Activated CD4-positive, alpha-beta memory T cell treated with anti-CD3 and anti-CD28 coated beads, Interleukin-2, amount 10 ng/mL, durations not matched to agents 7 days and 5 days (primary cell): ENCODE results near the gene TPP2. TPM values are rescaled to one million over a fixed set of nuclear protein-coding genes. Genes with fewer than 3 reads are reported as not detected.

Experiments
- CTCF ChIA-PET: fragments of 350-600 bp; sonication (Branson Sonifier 250); formaldehyde crosslinking; loops from one replicate; lab custom pipeline; 2021; ENCODE audit warnings: antibody characterized with exemption, inconsistent platforms; lab: Charles Lee
- POLR2A ChIA-PET: fragments of 350-600 bp; sonication (Branson Sonifier 250); formaldehyde crosslinking; loops from one replicate; lab custom pipeline; 2021; ENCODE audit warnings: antibody characterized with exemption; lab: Charles Lee
- DNase-seq: peaks from one replicate; pipeline ENCODE4 v3.0.0-alpha.2; 2020
- H3K27ac Mint-ChIP-seq: one replicate; pipeline ENCODE4 v1.8.0; 2021; ENCODE audit warnings: mild to moderate bottlenecking, mixed read lengths
- H3K27me3 Mint-ChIP-seq: one replicate; pipeline ENCODE4 v1.8.0; 2021; ENCODE audit warnings: mixed read lengths
- H3K36me3 Mint-ChIP-seq: one replicate; pipeline ENCODE4 v1.8.0; 2021; ENCODE audit warnings: low read depth, mixed read lengths
- H3K4me1 Mint-ChIP-seq: one replicate; pipeline ENCODE4 v1.8.0; 2021; ENCODE audit warnings: mixed read lengths
- H3K4me3 Mint-ChIP-seq: one replicate; pipeline ENCODE4 v1.8.0; 2021; ENCODE audit warnings: mild to moderate bottlenecking, mixed read lengths
- H3K9me3 Mint-ChIP-seq: one replicate; pipeline ENCODE4 v1.8.0; 2021; ENCODE audit warnings: mixed read lengths
- total RNA-seq, 2 experiments: library from RNA; stranded (reverse); gene quantifications; one replicate each; pipeline ENCODE4 v1.2.3, GENCODE V29; 2021

The TPP2 gene
- total RNA-seq, 2 experiments from 2014 or later, result 86.2 to 96.8 TPM

- DNase-seq, result no peak
- CTCF ChIA-PET, result interaction anchor here (1.0 kb wide), 1 partner anchor 38 kb away, joined by 4 read pairs; no protein-coding TSS in a partner anchor
- Mint-ChIP-seq H3K36me3 (peaks cover 2% of the 10 kb centered on the region), H3K9me3 (no peaks in the 10 kb centered on the region), H3K4me3 (no peak overlapping the region), H3K4me1 (peaks cover 26% of the 10 kb centered on the region), H3K27ac (no peak overlapping the region), H3K27me3 (peaks cover 3% of the 10 kb centered on the region)
- POLR2A ChIA-PET, result interaction anchor here (0.7 to 1.5 kb wide), 2 partner anchors 94 to 159 kb away, joined by 3 to 5 read pairs; no protein-coding TSS in a partner anchor
Measured at GRCh38 chr13:102686024-102686423, 89.2 kb downstream of the TPP2 start.

- H3K4me3 Mint-ChIP-seq, result no peak overlapping the region
- H3K36me3 Mint-ChIP-seq, result peaks cover under 1% of the 10 kb centered on the region
- no peak for DNase-seq
- peaks cover 18% of the 10 kb centered on the region for H3K4me1 Mint-ChIP-seq
- no peaks in the 10 kb centered on the region for H3K9me3 Mint-ChIP-seq
- CTCF ChIA-PET, result no interaction called here
- peaks cover 10% of the 10 kb centered on the region for H3K27me3 Mint-ChIP-seq
- POLR2A ChIA-PET, result no interaction called here
- H3K27ac Mint-ChIP-seq, result no peak overlapping the region
Measured at GRCh38 chr13:102687520-102687919, 90.7 kb downstream of the TPP2 start.

- Mint-ChIP-seq H3K9me3 (no peaks in the 10 kb centered on the region), H3K27me3 (peaks cover 17% of the 10 kb centered on the region), H3K4me3 (no peak overlapping the region), H3K4me1 (peaks cover 11% of the 10 kb centered on the region), H3K27ac (no peak overlapping the region), H3K36me3 (no peaks in the 10 kb centered on the region)
- ChIA-PET CTCF (interaction anchor here (0.8 kb wide), 1 partner anchor 107 kb away, joined by 4 read pairs; no protein-coding TSS in a partner anchor), POLR2A (interaction anchor here (1.7 kb wide), 1 partner anchor 10 kb away, joined by 5 read pairs; no protein-coding TSS in a partner anchor)
- no peak for DNase-seq
Measured at GRCh38 chr13:102688306-102688973, 91.7 kb downstream of the TPP2 start.

- ChIA-PET CTCF (no interaction called here), POLR2A (no interaction called here)
- Mint-ChIP-seq H3K4me1 (peaks cover 8% of the 10 kb centered on the region), H3K9me3 (no peaks in the 10 kb centered on the region), H3K27me3 (peaks cover 34% of the 10 kb centered on the region), H3K27ac (no peak overlapping the region), H3K36me3 (no peaks in the 10 kb centered on the region), H3K4me3 (no peak overlapping the region)
- DNase-seq, result no peak
Measured at GRCh38 chr13:102690883-102691282, 94.1 kb downstream of the TPP2 start.

- no peaks in the 10 kb centered on the region for H3K4me1 Mint-ChIP-seq
- H3K36me3 Mint-ChIP-seq, result no peaks in the 10 kb centered on the region
- CTCF ChIA-PET, result no interaction called here
- no peak for DNase-seq
- POLR2A ChIA-PET, result interaction anchor here (0.9 kb wide), 1 partner anchor 41 kb away, joined by 3 read pairs; no protein-coding TSS in a partner anchor
- no peak overlapping the region for H3K27ac Mint-ChIP-seq
- peaks cover 36% of the 10 kb centered on the region for H3K27me3 Mint-ChIP-seq
- H3K4me3 Mint-ChIP-seq, result no peak overlapping the region
- no peaks in the 10 kb centered on the region for H3K9me3 Mint-ChIP-seq
Measured at GRCh38 chr13:102692491-102692826, 95.7 kb downstream of the TPP2 start.

GRCh38 chr13:102693250-102693649, 96.5 kb downstream of the TPP2 start:
- Mint-ChIP-seq H3K27ac (no peak overlapping the region), H3K9me3 (no peaks in the 10 kb centered on the region), H3K4me1 (no peaks in the 10 kb centered on the region), H3K4me3 (no peak overlapping the region), H3K27me3 (peaks cover 36% of the 10 kb centered on the region), H3K36me3 (no peaks in the 10 kb centered on the region)
- no peak for DNase-seq
- POLR2A ChIA-PET, result no interaction called here
- CTCF ChIA-PET, result interaction anchor here (0.9 kb wide), 1 partner anchor 110 kb away, joined by 5 read pairs; no protein-coding TSS in a partner anchor

GRCh38 chr13:102693776-102694175, 97.0 kb downstream of the TPP2 start:
- H3K4me3 Mint-ChIP-seq, result no peak overlapping the region
- no peaks in the 10 kb centered on the region for H3K9me3 Mint-ChIP-seq
- H3K27ac Mint-ChIP-seq, result no peak overlapping the region
- no peaks in the 10 kb centered on the region for H3K36me3 Mint-ChIP-seq
- H3K4me1 Mint-ChIP-seq, result no peaks in the 10 kb centered on the region
- POLR2A ChIA-PET, result no interaction called here
- CTCF ChIA-PET, result interaction anchor here (0.9 kb wide), 1 partner anchor 109 kb away, joined by 5 read pairs; no protein-coding TSS in a partner anchor
- peaks cover 36% of the 10 kb centered on the region for H3K27me3 Mint-ChIP-seq
- no peak for DNase-seq

GRCh38 chr13:102694937-102695336, 98.2 kb downstream of the TPP2 start, which contains the start of gene METTL21C:
Gene METTL21C (minus strand): TSS chr13:102695044. CDS start chr13:102694498, 546 bp downstream.
- Mint-ChIP-seq H3K4me3 (no peak within 1 kb of the TSS), H3K4me1 (no peaks in the 10 kb centered on the region), H3K27me3 (peaks cover 40% of the 10 kb centered on the region), H3K9me3 (no peaks in the 10 kb centered on the region), H3K36me3 (no peaks in the 10 kb centered on the region), H3K27ac (no peak within 1 kb of the TSS)
- DNase-seq, result no peak
- CTCF ChIA-PET, result no interaction called here
- POLR2A ChIA-PET, result no interaction called here

GRCh38 chr13:102696465-102696864, 99.7 kb downstream of the TPP2 start:
- no peak for DNase-seq
- Mint-ChIP-seq H3K4me3 (no peak overlapping the region), H3K4me1 (no peaks in the 10 kb centered on the region), H3K36me3 (no peaks in the 10 kb centered on the region), H3K9me3 (no peaks in the 10 kb centered on the region), H3K27ac (no peak overlapping the region), H3K27me3 (peaks cover 37% of the 10 kb centered on the region)
- ChIA-PET CTCF (no interaction called here), POLR2A (no interaction called here)

GRCh38 chr13:102697264-102697663, 100.5 kb downstream of the TPP2 start:
- H3K4me1 Mint-ChIP-seq, result no peaks in the 10 kb centered on the region
- no peaks in the 10 kb centered on the region for H3K36me3 Mint-ChIP-seq
- no peaks in the 10 kb centered on the region for H3K9me3 Mint-ChIP-seq
- no peak for DNase-seq
- H3K27ac Mint-ChIP-seq, result no peak overlapping the region
- H3K4me3 Mint-ChIP-seq, result no peak overlapping the region
- H3K27me3 Mint-ChIP-seq, result peaks cover 30% of the 10 kb centered on the region
- ChIA-PET POLR2A (no interaction called here), CTCF (no interaction called here)

GRCh38 chr13:102697929-102698648, 101.3 kb downstream of the TPP2 start:
- no peak for DNase-seq
- CTCF ChIA-PET, result no interaction called here
- POLR2A ChIA-PET, result no interaction called here

GRCh38 chr13:102698649-102698980, 101.8 kb downstream of the TPP2 start:
- no peak for DNase-seq
- ChIA-PET POLR2A (no interaction called here), CTCF (no interaction called here)
- Mint-ChIP-seq H3K4me1 (no peaks in the 10 kb centered on the region), H3K9me3 (no peaks in the 10 kb centered on the region), H3K36me3 (no peaks in the 10 kb centered on the region), H3K4me3 (no peak overlapping the region), H3K27me3 (peaks cover 25% of the 10 kb centered on the region), H3K27ac (no peak overlapping the region)

More at GRCh38 chr13:102697929-102698648, 101.3 kb downstream of the TPP2 start:
- no peaks in the 10 kb centered on the region for H3K9me3 Mint-ChIP-seq
- H3K4me3 Mint-ChIP-seq, result no peak overlapping the region
- H3K36me3 Mint-ChIP-seq, result no peaks in the 10 kb centered on the region
- H3K27ac Mint-ChIP-seq, result no peak overlapping the region
- no peaks in the 10 kb centered on the region for H3K4me1 Mint-ChIP-seq
- H3K27me3 Mint-ChIP-seq, result peaks cover 25% of the 10 kb centered on the region

- no peak overlapping the region for H3K27ac Mint-ChIP-seq
- ChIA-PET CTCF (no interaction called here), POLR2A (no interaction called here)
- H3K4me3 Mint-ChIP-seq, result no peak overlapping the region
- DNase-seq, result no peak
- no peaks in the 10 kb centered on the region for H3K36me3 Mint-ChIP-seq
- H3K4me1 Mint-ChIP-seq, result no peaks in the 10 kb centered on the region
- H3K27me3 Mint-ChIP-seq, result peaks cover 20% of the 10 kb centered on the region
- H3K9me3 Mint-ChIP-seq, result no peaks in the 10 kb centered on the region
Measured at GRCh38 chr13:102699504-102699903, 102.7 kb downstream of the TPP2 start.
